ENCODE data around the gene UBE2Z. TPM values are rescaled to one million over a fixed set of nuclear protein-coding genes. Genes with fewer than 3 reads are reported as not detected.

The UBE2Z gene
- total RNA-seq, 6 experiments from 2014 or later: 19.6 to 30.9 (median 26.3) TPM

GRCh38 chr17:48972749-48973097, 64.5 kb downstream of the UBE2Z start:
- WGBS (ENCODE audit: insufficient coverage, low coverage, low lambda C conversion rate, missing lambda C conversion rate): 63% methylated on average over 7 of the region's 7 CpGs
- ATAC-seq: no peak
- Histone ChIP-seq H3K36me3 (no peaks in the 10 kb centered on the region), H3K27ac (no peak overlapping the region), H3K9me3 (no peaks in the 10 kb centered on the region), H3K4me1 (no peaks in the 10 kb centered on the region), H3K4me3 (no peak overlapping the region), H3K27me3 (no peaks in the 10 kb centered on the region)
- TF ChIP-seq CTCF (IDR thresholded peaks at IDR 0.05) (no peak), POLR2A (IDR thresholded peaks at IDR 0.05) (no peak)
- DNase-seq: no peak
- intact Hi-C loops (cut with DNase I): loop anchor here in 1 of 2 donors (10.0 kb wide), 1 partner anchor 58 kb away; no protein-coding TSS in a partner anchor

GRCh38 chr17:48973806-48974205, 65.6 kb downstream of the UBE2Z start:
- no peak for TF ChIP-seq CTCF (IDR thresholded peaks at IDR 0.05)
- no peak for TF ChIP-seq POLR2A (IDR thresholded peaks at IDR 0.05)
- Histone ChIP-seq H3K4me1 (no peaks in the 10 kb centered on the region), H3K27ac (no peak overlapping the region), H3K27me3 (no peaks in the 10 kb centered on the region), H3K9me3 (no peaks in the 10 kb centered on the region), H3K4me3 (no peak overlapping the region), H3K36me3 (no peaks in the 10 kb centered on the region)
- ATAC-seq (no peak), DNase-seq (no peak)
- intact Hi-C loops (cut with DNase I): loop anchor here in 1 of 2 donors (10.0 kb wide), 1 partner anchor 59 kb away; no protein-coding TSS in a partner anchor
- WGBS (ENCODE audit: insufficient coverage, low coverage, low lambda C conversion rate, missing lambda C conversion rate): 44% methylated on average over 3 of the region's 3 CpGs

Small RNA genes within 50 kb of the gene (small RNA-seq; reads per million reads assigned to genes)
- gene AC068531.1 (0 reads per million in 2 experiments), gene RF00263 (0 reads per million in 2 experiments), gene RF01210 (0 reads per million in 2 experiments), gene RNU1-42P (0 reads per million in 2 experiments)

Other genes with a start within 250 kb of the UBE2Z start
- gene PRAC1, start 185.9 kb upstream of the UBE2Z start, total RNA-seq: not detected
- not detected for gene PRAC2, start 185.2 kb upstream of the UBE2Z start, total RNA-seq
- gene HOXB13, start 179.7 kb upstream of the UBE2Z start, total RNA-seq: not detected
- gene TTLL6, start 91.2 kb upstream of the UBE2Z start, total RNA-seq: under 1 TPM in 1 of 6 experiments, not detected in 5; 0.12 TPM
- 10 to 100 TPM; 58.0 to 93.3 (median 72.1) TPM for gene CALCOCO2, start 77.4 kb upstream of the UBE2Z start, total RNA-seq
- 100 to 1,000 TPM in 2 of 6 experiments, 10 to 100 TPM in 4; 49.2 to 221 (median 57.9) TPM for gene ATP5MC1, start 15.6 kb upstream of the UBE2Z start, total RNA-seq
- gene SNF8, start 36.4 kb downstream of the UBE2Z start, total RNA-seq: 10 to 100 TPM; 35.8 to 62.9 (median 47.5) TPM
- not detected for gene GIP, start 60.2 kb downstream of the UBE2Z start, total RNA-seq
- gene IGF2BP1, start 89.0 kb downstream of the UBE2Z start, total RNA-seq: under 1 TPM in 1 of 6 experiments, not detected in 5; 0.56 TPM
- gene B4GALNT2, start 224.4 kb downstream of the UBE2Z start, total RNA-seq: under 1 TPM in 2 of 6 experiments, not detected in 4; 0.04 to 0.05 TPM

Data from right lobe of liver (tissue), 6 donors.